NCI-H526 (cell line): ENCODE data around the gene GTF2B.
"Not testable (repeated sequence)": the region's sequence is repeated elsewhere in the genome, so short reads cannot be mapped to it uniquely, and the experiment has no call there.

Experiments
- DNase-seq, 2 experiments: peaks; one replicate each; lab custom pipeline; 2025; lab: John Stamatoyannopoulos, UW

GTF2B gene

GRCh38 chr1:88883156-88883555, 8.2 kb downstream of the GTF2B start:
- no peak for DNase-seq

- DNase-seq: not testable (repeated sequence)
These were observed 10.7 kb downstream of the GTF2B start for GRCh38 chr1:88880717-88881116.

- DNase-seq: no peak
These were observed 12.6 kb downstream of the GTF2B start for GRCh38 chr1:88878731-88879130.

- no peak for DNase-seq
These were observed 13.5 kb downstream of the GTF2B start for GRCh38 chr1:88877911-88878310.

- peak; percentile 23 to 39 for DNase-seq
These were observed 14.0 kb downstream of the GTF2B start for GRCh38 chr1:88877382-88877825.

GRCh38 chr1:88876573-88877365, 14.6 kb downstream of the GTF2B start:
- no peak for DNase-seq

GRCh38 chr1:88875595-88875994, 15.8 kb downstream of the GTF2B start:
- no peak for DNase-seq

GRCh38 chr1:88873737-88874349, 17.5 kb downstream of the GTF2B start:
- no peak for DNase-seq

GRCh38 chr1:88869644-88870043, 21.7 kb downstream of the GTF2B start:
- not testable (repeated sequence) for DNase-seq

- no peak for DNase-seq
These were observed 23.4 kb downstream of the GTF2B start for GRCh38 chr1:88867743-88868521.

GRCh38 chr1:88851303-88852063, 39.9 kb downstream of the GTF2B start:
- DNase-seq: no peak

GRCh38 chr1:88847643-88848042, 43.7 kb downstream of the GTF2B start:
- DNase-seq: peak in 1 of 2 experiments; percentile 0

GRCh38 chr1:88825721-88826120, 65.6 kb downstream of the GTF2B start:
- DNase-seq: no peak

- DNase-seq: not testable (repeated sequence)
These were observed 71.7 kb downstream of the GTF2B start for GRCh38 chr1:88819642-88820041.

GRCh38 chr1:88813471-88813870, 77.9 kb downstream of the GTF2B start:
- no peak for DNase-seq

- DNase-seq: no peak
These were observed 79.0 kb downstream of the GTF2B start for GRCh38 chr1:88812366-88812765.

GRCh38 chr1:88803444-88803843, 87.9 kb downstream of the GTF2B start:
- no peak for DNase-seq

- no peak for DNase-seq
These were observed 88.4 kb downstream of the GTF2B start for GRCh38 chr1:88802950-88803349.
